K562 (cell line): ENCODE results near the gene CADM2. TPM values are rescaled to one million over a fixed set of nuclear protein-coding genes. Genes with fewer than 3 reads are reported as not detected.

Source experiments
- ATAC-seq: fragments of 200-7000 bp; cut with Tn5 transposase; 3 replicates; pipeline ENCODE4 v1.9.1; 2020; ENCODE audit warnings: moderate library complexity
- BruUV-seq: library from RNA; stranded (reverse); fragments of 400-500 nt; replicated peaks from 2 replicates; lab custom pipeline; 2021; lab: Mats Ljungman, UMichigan
- CTCF ChIA-PET: fragments of 300-600 bp; formaldehyde crosslinking; extraction: SDS; loops from one replicate; lab custom pipeline; 2021; ENCODE audit warnings: low intra/inter-chr PET ratio; lab: Yijun Ruan, JAX
- POLR2A ChIA-PET: fragments of 300-600, 350-650 bp; sonication (Branson Sonifier 250); formaldehyde crosslinking; extraction: SDS; loops from one replicate; lab custom pipeline; 2021; ENCODE audit warnings: antibody characterized with exemption, inconsistent platforms; lab: Yijun Ruan, JAX
- DNase-seq, 4 experiments: peaks; one replicate each; pipeline versions ENCODE4 v3.0.0 to v3.0.0-alpha.2; 2011 to 2018; ENCODE audit warnings: low spot score in 3 of 4, mixed read lengths in 3 of 4; ENCODE audit errors: extremely low read depth in 1 of 4
- FAIRE-seq: peaks from 2 replicates; lab custom pipeline; 2011; peaks lifted over from hg19 to GRCh38; lab: Jason Lieb, UNC
- H2AFZ ChIP-seq: 2 replicates; pipeline ENCODE4 v1.6.0; 2011; ENCODE audit warnings: low read depth, low read length, control low read depth, inconsistent platforms
- H3K27ac ChIP-seq: fragments of 200-600 bp; 3 replicates; pipeline ENCODE4 v1.8.0; 2011; ENCODE audit warnings: low read depth, mild to moderate bottlenecking, control low read depth, inconsistent platforms, low read length, moderate library complexity, mixed read lengths; ENCODE audit errors: extremely low read depth
- H3K27me3 ChIP-seq, 2 experiments: fragments of 300-600 bp in 1 of 2; 2 replicates in 1 of 2; 3 replicates in 1 of 2; pipeline versions ENCODE4 v1.6.0 to v1.8.0; 2011; ENCODE audit warnings: inconsistent platforms in 2 of 2, low read length in 2 of 2, mild to moderate bottlenecking in 1 of 2, mixed read lengths in 1 of 2, moderate library complexity in 1 of 2; ENCODE audit not compliant: control insufficient read depth in 2 of 2, insufficient read depth in 2 of 2
- H3K36me3 ChIP-seq: fragments of 300-600 bp; 3 replicates; pipeline ENCODE4 v1.8.0; 2011; ENCODE audit warnings: mild to moderate bottlenecking, low read length, inconsistent platforms; ENCODE audit not compliant: control insufficient read depth, insufficient read depth
- H3K4me1 ChIP-seq, 2 experiments: fragments of 200-600 bp in 1 of 2; replicated peaks in 1 of 2; 2 replicates in 1 of 2; 3 replicates in 1 of 2; pipeline versions ENCODE4 v1.5.1 to v1.8.0; 2011; ENCODE audit warnings: inconsistent platforms in 2 of 2, low read length in 2 of 2, mild to moderate bottlenecking in 1 of 2, mixed read lengths in 1 of 2, moderate library complexity in 1 of 2; ENCODE audit not compliant: control insufficient read depth in 2 of 2, insufficient read depth in 2 of 2
- H3K4me2 ChIP-seq: 2 replicates; pipeline ENCODE4 v1.6.1; 2011; ENCODE audit warnings: low read length, control low read depth, inconsistent platforms, mixed read lengths; ENCODE audit not compliant: insufficient read depth
- H3K4me3 ChIP-seq: fragments of 200-600 bp; sonication (generic), shearing (Covaris generic); 2 replicates; pipeline ENCODE4 v1.5.1; 2016; ENCODE audit warnings: control low read depth, inconsistent platforms
- H3K79me2 ChIP-seq: fragments of 200-600 bp; 3 replicates; pipeline ENCODE4 v1.8.0; 2011; ENCODE audit warnings: low read length, inconsistent platforms; ENCODE audit not compliant: control insufficient read depth, insufficient read depth
- H3K9ac ChIP-seq, 2 experiments: 2 replicates each; pipeline versions ENCODE4 v1.6.0 to v1.6.1; 2011; ENCODE audit warnings: low read depth in 2 of 2, low read length in 2 of 2, control low read depth in 1 of 2, inconsistent platforms in 1 of 2, mild to moderate bottlenecking in 1 of 2, mixed read lengths in 1 of 2; ENCODE audit not compliant: insufficient read depth in 1 of 2
- H3K9me1 ChIP-seq: one replicate; pipeline ENCODE4 v1.6.0; 2011; ENCODE audit warnings: inconsistent platforms, mild to moderate bottlenecking, low read length, moderate library complexity; ENCODE audit not compliant: control insufficient read depth, insufficient read depth
- H3K9me3 ChIP-seq: replicated peaks from 2 replicates; pipeline ENCODE4 v1.5.1; 2011; ENCODE audit warnings: low read depth, low read length, inconsistent platforms; ENCODE audit not compliant: control insufficient read depth, insufficient read depth
- H4K20me1 ChIP-seq: replicated peaks from 2 replicates; pipeline ENCODE4 v1.6.1; 2011; ENCODE audit warnings: low read length, inconsistent platforms, mixed read lengths; ENCODE audit not compliant: control insufficient read depth, insufficient read depth
- ZNF212 ChIP-seq: fragments of 450-650 bp; formaldehyde crosslinking; IDR thresholded peaks from 2 replicates; pipeline ENCODE4 v1.4.0; 2020; ENCODE audit warnings: mild to moderate bottlenecking
- WGBS: fragments of 100-300 bp; shearing (Covaris generic); methylation state at CpG from one replicate; pipeline ENCODE4 v1.1.6; 2016; ENCODE audit warnings: low coverage, mixed read lengths; ENCODE audit not compliant: insufficient coverage; ENCODE audit errors: missing lambda C conversion rate; 5-methylcytosine and 5-hydroxymethylcytosine counted together
- in situ Hi-C: fragments of 300-500 bp; cut with MboI; formaldehyde crosslinking; loops from 4 replicates; pipeline ENCODE4 v1.15.0; 2018; ENCODE audit warnings: inconsistent platforms, mixed read lengths
- intact Hi-C: fragments of 100-400 bp; cut with micrococcal nuclease; formaldehyde crosslinking; loops from 2 replicates; pipeline ENCODE4 v1.14.2; 2022
- microRNA-seq: library from miRNA; unstranded; fragments of <30 nt; microRNA quantifications from one replicate; pipeline ENCODE4, GENCODE V29; 2018; ENCODE audit warnings: borderline microRNAs expressed
- polyA plus RNA-seq, 8 experiments: library from polyadenylated mRNA; depleted of rRNA in 4 of 8; stranded (reverse) in 5 of 8; unstranded in 3 of 8; fragments of >200 nt; fragmentation: Nextera tagmentation in 2 of 8; fragmentation: Illumina TruSeq in 1 of 8; extraction: Ambion mirVana in 2 of 8; extraction: Trizol in 1 of 8; gene quantifications; 2 replicates each; pipeline versions ENCODE4 v1.2.1 to v1.2.3, GENCODE V29; 2011 to 2014; ENCODE audit warnings: inconsistent platforms in 1 of 8, missing spikeins in 1 of 8
- small RNA-seq: library from RNA; depleted of rRNA; stranded (forward); fragments of <200 nt; gene quantifications from one replicate; pipeline ENCODE3, GENCODE V24; 2014
- total RNA-seq, 7 experiments: library from RNA; depleted of rRNA in 6 of 7; stranded (reverse); fragments of >200 nt in 6 of 7; fragmentation: Illumina TruSeq in 2 of 7; extraction: Trizol in 2 of 7; gene quantifications; 2 replicates each; pipeline versions ENCODE4 v1.2.1 to v1.2.3, GENCODE V29; 2011 to 2021; ENCODE audit warnings: low replicate concordance in 1 of 7

CADM2 gene
- total and polyA plus RNA-seq, 9 of the 15 experiments (the other 6 are each of a cell fraction or from before 2014, with no cell fraction given), result 0.11 to 3.2 (median 0.95) TPM

- in situ Hi-C loops, result no loop called here
- FAIRE-seq, result no peak
Observed at GRCh38 chr3:86109434-86109833, 1150.6 kb downstream of the CADM2 start.

More at GRCh38 chr3:86109434-86109833, 1150.6 kb downstream of the CADM2 start:
- Histone ChIP-seq H2AFZ (no peak overlapping the region), H3K9me3 (0 out of 2 replicates have a peak, but pooled peaks cover 2% of the 10 kb centered on the region), H3K4me1 (no peaks in the 10 kb centered on the region), H3K27me3 (no peaks in the 10 kb centered on the region), H3K4me2 (no peak overlapping the region), H4K20me1 (no peaks in the 10 kb centered on the region), H3K9me1 (no peaks in the 10 kb centered on the region), H3K4me3 (no peak overlapping the region), H3K27ac (no peak overlapping the region), H3K9ac (no peak overlapping the region), H3K36me3 (no peaks in the 10 kb centered on the region), H3K79me2 (no peaks in the 10 kb centered on the region)
- CTCF ChIA-PET, result no interaction called here
- intact Hi-C loops, result no loop called here
- no TSS peak for BruUV-seq
- ATAC-seq, result no peak
- TF ChIP-seq ZNF212, result no peak
- no peak for DNase-seq
- 0% methylated on average over 2 of the region's 2 CpGs for WGBS
- POLR2A ChIA-PET, result no interaction called here

Small RNA genes within 50 kb of the gene (microRNA-seq; reads per million reads assigned to microRNA genes)
- not detected for gene MIR5688

Small RNA genes within 50 kb of the gene (small RNA-seq; reads per million reads assigned to genes)
- gene MIR5688, result not detected
